GM10266 (cell line): Measurements from ENCODE around the gene MERTK.
"Not testable (repeated sequence)": the region's sequence is repeated elsewhere in the genome, so short reads cannot be mapped to it uniquely, and the experiment has no call there.

ENCODE experiments used
- DNase-seq: peaks from one replicate; pipeline ENCODE4 v3.0.0; 2012; ENCODE audit errors: extremely low spot score
- CTCF ChIP-seq: IDR thresholded peaks from 2 replicates; pipeline ENCODE4 v1.5.1; 2012; ENCODE audit warnings: mild to moderate bottlenecking, low read depth; ENCODE audit not compliant: control insufficient read depth, insufficient read depth; ENCODE audit errors: missing control alignments

Gene MERTK

GRCh38 chr2:111930875-111931274, 32.5 kb downstream of the MERTK start:
- no peak for DNase-seq

GRCh38 chr2:111932841-111933291, 34.5 kb downstream of the MERTK start:
- TF ChIP-seq CTCF = no peak

More at GRCh38 chr2:111930875-111931274, 32.5 kb downstream of the MERTK start:
- no peak for TF ChIP-seq CTCF

GRCh38 chr2:111933900-111934299, 35.5 kb downstream of the MERTK start:
- not testable (repeated sequence) for DNase-seq

More at GRCh38 chr2:111932841-111933291, 34.5 kb downstream of the MERTK start:
- DNase-seq = no peak

GRCh38 chr2:111936881-111937280, 38.5 kb downstream of the MERTK start:
- no peak for TF ChIP-seq CTCF
- no peak for DNase-seq

GRCh38 chr2:111938392-111938791, 40.0 kb downstream of the MERTK start:
- no peak for DNase-seq
- no peak for TF ChIP-seq CTCF

GRCh38 chr2:111940333-111941196, 42.2 kb downstream of the MERTK start:
- no peak for TF ChIP-seq CTCF
- DNase-seq = no peak

- DNase-seq = no peak
Measured at GRCh38 chr2:111941531-111941930, 43.1 kb downstream of the MERTK start.

More at GRCh38 chr2:111941531-111941930, 43.1 kb downstream of the MERTK start:
- no peak for TF ChIP-seq CTCF
